Frontal cortex (tissue), 4 donors: Measurements from ENCODE around the gene CFAP44. TPM values are rescaled to one million over a fixed set of nuclear protein-coding genes. Genes with fewer than 3 reads are reported as not detected.
"Not testable (repeated sequence)": the region's sequence is repeated elsewhere in the genome, so short reads cannot be mapped to it uniquely, and the experiment has no call there.

Experiments
- DNase-seq, 2 donors: peaks; one replicate each; pipeline ENCODE4 v3.0.0; 2012; ENCODE audit warnings: low spot score in 2 of 2
- FAIRE-seq: peaks from 2 replicates; lab custom pipeline; 2012; peaks lifted over from hg19 to GRCh38; lab: Jason Lieb, UNC
- total RNA-seq: library from RNA; depleted of rRNA; stranded (reverse); fragments of >200 nt; gene quantifications from one replicate; pipeline ENCODE4 v1.2.3, GENCODE V29; 2014
- donor health status: control.
- donor health status: control.
- donor health status: control.

CFAP44 gene
- total RNA-seq, result 3.3 TPM

GRCh38 chr3:113441051-113441770 is at the start of gene CFAP44:
Gene CFAP44 (minus strand): TSS chr3:113441493. CDS start chr3:113433664, 7,829 bp downstream.
- DNase-seq (peak; percentile 36 to 79), FAIRE-seq (no peak)

GRCh38 chr3:113485161-113485609 is 43.9 kb upstream of the CFAP44 start:
- DNase-seq, result no peak
- no peak for FAIRE-seq

GRCh38 chr3:113468539-113468938 is 27.2 kb upstream of the CFAP44 start:
- DNase-seq (no peak), FAIRE-seq (no peak)

- no peak for FAIRE-seq
- DNase-seq, result no peak
Observed at GRCh38 chr3:113461488-113461887, 20.2 kb upstream of the CFAP44 start.

GRCh38 chr3:113458554-113458953 is 17.3 kb upstream of the CFAP44 start:
- DNase-seq, FAIRE-seq: not testable (repeated sequence)

GRCh38 chr3:113455446-113455845 is 14.2 kb upstream of the CFAP44 start:
- FAIRE-seq, result no peak
- DNase-seq, result no peak

GRCh38 chr3:113454630-113455029 is 13.3 kb upstream of the CFAP44 start:
- DNase-seq (no peak), FAIRE-seq (no peak)

GRCh38 chr3:113454057-113454456 is 12.8 kb upstream of the CFAP44 start:
- FAIRE-seq (no peak), DNase-seq (no peak)

- FAIRE-seq (no peak), DNase-seq (no peak)
Observed at GRCh38 chr3:113450911-113451310, 9.6 kb upstream of the CFAP44 start.

- FAIRE-seq (no peak), DNase-seq (no peak)
Observed at GRCh38 chr3:113439606-113440005, 1.7 kb downstream of the CFAP44 start.

- DNase-seq (no peak), FAIRE-seq (no peak)
Observed at GRCh38 chr3:113438224-113438623, 3.1 kb downstream of the CFAP44 start.

GRCh38 chr3:113437411-113437810 is 3.9 kb downstream of the CFAP44 start:
- no peak for FAIRE-seq
- no peak for DNase-seq

- DNase-seq, result no peak
- no peak for FAIRE-seq
Observed at GRCh38 chr3:113436809-113437208, 4.5 kb downstream of the CFAP44 start.

- FAIRE-seq, result no peak
Observed at GRCh38 chr3:113431811-113432210, 9.5 kb downstream of the CFAP44 start.

GRCh38 chr3:113428581-113428980 is 12.7 kb downstream of the CFAP44 start:
- DNase-seq, result no peak
- FAIRE-seq, result no peak

More at GRCh38 chr3:113431811-113432210, 9.5 kb downstream of the CFAP44 start:
- DNase-seq, result no peak

- DNase-seq, result no peak
- no peak for FAIRE-seq
Observed at GRCh38 chr3:113423699-113424098, 17.6 kb downstream of the CFAP44 start.

- no peak for FAIRE-seq
- no peak for DNase-seq
Observed at GRCh38 chr3:113421082-113421481, 20.2 kb downstream of the CFAP44 start.

- DNase-seq, result no peak
- FAIRE-seq, result no peak
Observed at GRCh38 chr3:113409676-113410075, 31.6 kb downstream of the CFAP44 start.

- no peak for FAIRE-seq
- DNase-seq, result no peak
Observed at GRCh38 chr3:113405180-113405579, 36.1 kb downstream of the CFAP44 start.

- FAIRE-seq (no peak), DNase-seq (no peak)
Observed at GRCh38 chr3:113404637-113405036, 36.7 kb downstream of the CFAP44 start.
